DMS 273 (cell line): Measurements from ENCODE around the gene CDC14A.

Experiments used
- DNase-seq: peaks from one replicate; lab custom pipeline; 2025; ENCODE audit not compliant: unreplicated experiment; lab: John Stamatoyannopoulos, UW

Gene CDC14A

GRCh38 chr1:100530141-100530540 is 177.8 kb downstream of the CDC14A start:
- DNase-seq, result no peak

GRCh38 chr1:100530880-100531487 is 178.7 kb downstream of the CDC14A start:
- no peak for DNase-seq

GRCh38 chr1:100532645-100533044 is 180.3 kb downstream of the CDC14A start:
- DNase-seq, result no peak

- DNase-seq, result no peak
Measured at GRCh38 chr1:100535264-100535663, 183.0 kb downstream of the CDC14A start.

- DNase-seq, result no peak
Measured at GRCh38 chr1:100536031-100536430, 183.7 kb downstream of the CDC14A start.

- peak; percentile 79 for DNase-seq
Measured at GRCh38 chr1:100538913-100539835, 186.9 kb downstream of the CDC14A start.

GRCh38 chr1:100539836-100540536 is 187.7 kb downstream of the CDC14A start:
- peak; percentile 79 for DNase-seq

- peak; percentile 52 for DNase-seq
Measured at GRCh38 chr1:100542285-100542684, 190.0 kb downstream of the CDC14A start.

- DNase-seq, result peak; percentile 65
Measured at GRCh38 chr1:100543640-100544039, 191.3 kb downstream of the CDC14A start.

GRCh38 chr1:100544791-100545190 is 192.5 kb downstream of the CDC14A start:
- DNase-seq, result no peak

- no peak for DNase-seq
Measured at GRCh38 chr1:100545855-100546254, 193.5 kb downstream of the CDC14A start.

- no peak for DNase-seq
Measured at GRCh38 chr1:100552031-100552430, 199.7 kb downstream of the CDC14A start.

- DNase-seq, result no peak
Measured at GRCh38 chr1:100552922-100553321, 200.6 kb downstream of the CDC14A start.

- DNase-seq, result no peak
Measured at GRCh38 chr1:100556181-100556580, 203.9 kb downstream of the CDC14A start.

GRCh38 chr1:100556925-100557605 is 204.8 kb downstream of the CDC14A start:
- DNase-seq, result no peak

- DNase-seq, result no peak
Measured at GRCh38 chr1:100557606-100557953, 205.3 kb downstream of the CDC14A start.

- DNase-seq, result no peak
Measured at GRCh38 chr1:100565533-100565932, 213.2 kb downstream of the CDC14A start.

- DNase-seq, result no peak
Measured at GRCh38 chr1:100565937-100566699, 213.8 kb downstream of the CDC14A start.

- DNase-seq, result no peak
Measured at GRCh38 chr1:100567062-100567461, 214.8 kb downstream of the CDC14A start.
